HepG2 (cell line): Measurements from ENCODE around the gene FAM184B. TPM values are rescaled to one million over a fixed set of nuclear protein-coding genes. Genes with fewer than 3 reads are reported as not detected.
A peak's percentile ranks its signal among the peaks of the same experiment; 100 is the strongest.

Experiments
- ATAC-seq: fragments of 200-7000 bp; cut with Tn5 transposase; 3 replicates; pipeline ENCODE4 v1.9.1; 2020; ENCODE audit warnings: mild to moderate bottlenecking, moderate library complexity
- BruUV-seq: library from RNA; stranded (reverse); fragments of 400-500 nt; replicated peaks from 2 replicates; lab custom pipeline; 2021; lab: Mats Ljungman, UMichigan
- CTCF ChIA-PET: fragments of 300-600 bp; formaldehyde crosslinking; extraction: SDS; loops from one replicate; lab custom pipeline; 2021; ENCODE audit warnings: low total read pairs, inconsistent platforms, low intra/inter-chr PET ratio; lab: Yijun Ruan, JAX
- POLR2A ChIA-PET: fragments of 350-600 bp; sonication (Branson Sonifier 250); formaldehyde crosslinking; loops from one replicate; lab custom pipeline; 2020; ENCODE audit warnings: antibody characterized with exemption, inconsistent platforms; lab: Yijun Ruan, JAX
- DNase-seq: peaks from one replicate; pipeline ENCODE4 v3.0.0-alpha.2; 2015; ENCODE audit warnings: low spot score
- FAIRE-seq: peaks from 3 replicates; lab custom pipeline; 2011; peaks lifted over from hg19 to GRCh38; lab: Jason Lieb, UNC
- H2AFZ ChIP-seq: one replicate; pipeline ENCODE4 v1.6.1; 2011; ENCODE audit warnings: low read length, inconsistent platforms
- H3K27ac ChIP-seq: fragments of 300-600 bp; 3 replicates; pipeline ENCODE4 v1.8.0; 2011; ENCODE audit warnings: mixed run types, mild to moderate bottlenecking, mixed read lengths, low read length, inconsistent platforms; ENCODE audit not compliant: insufficient read depth; ENCODE audit errors: extremely low read length
- H3K27me3 ChIP-seq, 2 experiments: fragments of 200-600 bp in 1 of 2; 2 replicates in 1 of 2; 3 replicates in 1 of 2; pipeline versions ENCODE4 v1.6.0 to v1.8.0; 2011; ENCODE audit warnings: low read length in 2 of 2, mild to moderate bottlenecking in 2 of 2, moderate library complexity in 2 of 2, inconsistent platforms in 1 of 2; ENCODE audit not compliant: insufficient read depth in 2 of 2, control insufficient read depth in 1 of 2
- H3K36me3 ChIP-seq, 2 experiments: fragments of 200-600 bp in 1 of 2; replicated peaks in 1 of 2; 2 replicates in 1 of 2; 3 replicates in 1 of 2; pipeline versions ENCODE4 v1.5.1 to v1.8.0; 2011; ENCODE audit warnings: low read length in 2 of 2, inconsistent platforms in 1 of 2; ENCODE audit not compliant: insufficient read depth in 2 of 2, control insufficient read depth in 1 of 2
- H3K4me1 ChIP-seq: 2 replicates; pipeline ENCODE4 v1.5.1; 2012; ENCODE audit warnings: low read length, inconsistent platforms; ENCODE audit not compliant: insufficient read depth
- H3K4me2 ChIP-seq: 2 replicates; pipeline ENCODE4 v1.6.0; 2011; ENCODE audit warnings: low read depth, low read length, inconsistent platforms
- H3K4me3 ChIP-seq, 3 experiments: fragments of 200-600 bp in 1 of 3; sonication (generic), shearing (Covaris generic) in 1 of 3; replicated peaks in 1 of 3; 2 replicates each; pipeline ENCODE4 v1.5.1; 2011 to 2016; ENCODE audit warnings: low read length in 3 of 3, inconsistent platforms in 2 of 3, low read depth in 2 of 3, mild to moderate bottlenecking in 2 of 3, control low read depth in 1 of 3, mixed read lengths in 1 of 3; ENCODE audit not compliant: insufficient read depth in 1 of 3
- H3K79me2 ChIP-seq: one replicate; pipeline ENCODE4 v1.6.1; 2011; ENCODE audit warnings: low read length, inconsistent platforms; ENCODE audit not compliant: insufficient read depth
- H3K9ac ChIP-seq: 2 replicates; pipeline ENCODE4 v1.6.0; 2011; ENCODE audit warnings: mild to moderate bottlenecking, low read depth, low read length, inconsistent platforms; ENCODE audit not compliant: insufficient read depth
- H3K9me3 ChIP-seq: 2 replicates; pipeline ENCODE4 v1.5.1; 2012; ENCODE audit warnings: mild to moderate bottlenecking, low read length
- H4K20me1 ChIP-seq: 2 replicates; pipeline ENCODE4 v1.6.0; 2011; ENCODE audit warnings: inconsistent platforms, mild to moderate bottlenecking, low read length, moderate library complexity; ENCODE audit not compliant: insufficient read depth
- AKAP8 ChIP-seq: sonication (generic); formaldehyde crosslinking; IDR thresholded peaks from 2 replicates; pipeline ENCODE4 v1.5.1; 2020; ENCODE audit warnings: mild to moderate bottlenecking, missing genetic modification reagents
- ATRX ChIP-seq: sonication (generic); formaldehyde crosslinking; IDR thresholded peaks from 2 replicates; pipeline ENCODE4 v1.4.0; 2020; ENCODE audit warnings: missing genetic modification reagents, borderline replicate concordance
- DNMT3B ChIP-seq: conservative IDR thresholded peaks from 2 replicates; pipeline ENCODE4 v1.6.1; 2016; ENCODE audit warnings: missing biosample characterization, control low read depth
- FIP1L1 ChIP-seq: fragments of 200-400 bp; formaldehyde crosslinking; IDR thresholded peaks from 2 replicates; pipeline ENCODE4 v1.6.1; 2018; ENCODE audit warnings: low read depth, mild to moderate bottlenecking, low read length, moderate library complexity, borderline replicate concordance; ENCODE audit not compliant: insufficient read depth
- GRHL1 ChIP-seq: sonication (generic); formaldehyde crosslinking; conservative IDR thresholded peaks from 2 replicates; pipeline ENCODE4 v1.8.0; 2022; ENCODE audit warnings: missing genetic modification reagents
- HOXA3 ChIP-seq: sonication (generic); formaldehyde crosslinking; IDR thresholded peaks from 2 replicates; pipeline ENCODE4 v1.5.0; 2020; ENCODE audit warnings: missing genetic modification reagents
- NFATC3 ChIP-seq: sonication (generic); formaldehyde crosslinking; IDR thresholded peaks from 2 replicates; pipeline ENCODE4 v1.5.1; 2020; ENCODE audit warnings: mild to moderate bottlenecking, missing genetic modification reagents
- ZNF577 ChIP-seq: sonication (generic); formaldehyde crosslinking; IDR thresholded peaks from 2 replicates; pipeline ENCODE4 v1.4.0; 2020; ENCODE audit warnings: mild to moderate bottlenecking, low read depth, missing genetic modification reagents, borderline replicate concordance
- ZNF616 ChIP-seq: sonication (generic); formaldehyde crosslinking; IDR thresholded peaks from 2 replicates; pipeline ENCODE4 v1.5.0; 2020; ENCODE audit warnings: low read depth, mild to moderate bottlenecking, missing genetic modification reagents
- ZNF737 ChIP-seq: sonication (generic); formaldehyde crosslinking; IDR thresholded peaks from 2 replicates; pipeline ENCODE4 v1.5.0; 2020; ENCODE audit warnings: missing genetic modification reagents, mild to moderate bottlenecking, borderline replicate concordance
- ZSCAN25 ChIP-seq: sonication (generic); formaldehyde crosslinking; IDR thresholded peaks from 2 replicates; pipeline ENCODE4 v1.8.0; 2022; ENCODE audit warnings: mild to moderate bottlenecking, missing genetic modification reagents
- ZZZ3 ChIP-seq: sonication (generic); formaldehyde crosslinking; IDR thresholded peaks from 2 replicates; pipeline ENCODE4 v1.4.0; 2020; ENCODE audit warnings: missing genetic modification reagents, mild to moderate bottlenecking, borderline replicate concordance
- WGBS: methylation state at CpG from one replicate; pipeline ENCODE4 v1.1.6; 2017; ENCODE audit warnings: low lambda C conversion rate; 5-methylcytosine and 5-hydroxymethylcytosine counted together
- in situ Hi-C: cut with HindIII; loops from 2 replicates; pipeline ENCODE4 v1.10.0; 2017; ENCODE audit warnings: low pct_unique_long_range_greater_than_20kb; ENCODE audit not compliant: extremely low pct_ligation_motif_present
- intact Hi-C: fragments of 100-400 bp; cut with micrococcal nuclease; formaldehyde crosslinking; loops from one replicate; pipeline ENCODE4 v1.10.0; 2022; ENCODE audit not compliant: unreplicated experiment
- polyA plus RNA-seq, 8 experiments: library from polyadenylated mRNA; depleted of rRNA in 3 of 8; stranded (reverse) in 7 of 8; unstranded in 1 of 8; fragments of >200 nt; fragmentation: Illumina TruSeq in 4 of 8; extraction: Trizol in 4 of 8; gene quantifications; 2 replicates each; pipeline versions ENCODE4 v1.2.1 to v1.2.3, GENCODE V29; 2011 to 2016; ENCODE audit warnings: low read depth in 4 of 8, missing spikeins in 1 of 8, mixed read lengths in 1 of 8; ENCODE audit not compliant: insufficient read depth in 1 of 8
- total RNA-seq, 5 experiments: library from RNA; depleted of rRNA; stranded (reverse); fragments of >200 nt; fragmentation: Illumina TruSeq; extraction: Trizol; gene quantifications; 2 replicates each; pipeline ENCODE4 v1.2.3, GENCODE V29; 2016; ENCODE audit warnings: low read depth in 1 of 5
- TF ChIP-seq, protein P1 (sequence below): sonication (generic); formaldehyde crosslinking; IDR thresholded peaks from 2 replicates; pipeline ENCODE4 v1.4.0; 2020; ENCODE audit warnings: missing genetic modification reagents
- TF ChIP-seq, protein P2 (sequence below): IDR thresholded peaks from 2 replicates; pipeline ENCODE4 v1.6.1; 2016; ENCODE audit warnings: missing genetic modification reagents, missing compliant biosample characterization

Gene FAM184B
- total and polyA plus RNA-seq, 2 of the 13 experiments (the other 11 are each of a cell fraction or from before 2014, with no cell fraction given): not detected

DNA sequence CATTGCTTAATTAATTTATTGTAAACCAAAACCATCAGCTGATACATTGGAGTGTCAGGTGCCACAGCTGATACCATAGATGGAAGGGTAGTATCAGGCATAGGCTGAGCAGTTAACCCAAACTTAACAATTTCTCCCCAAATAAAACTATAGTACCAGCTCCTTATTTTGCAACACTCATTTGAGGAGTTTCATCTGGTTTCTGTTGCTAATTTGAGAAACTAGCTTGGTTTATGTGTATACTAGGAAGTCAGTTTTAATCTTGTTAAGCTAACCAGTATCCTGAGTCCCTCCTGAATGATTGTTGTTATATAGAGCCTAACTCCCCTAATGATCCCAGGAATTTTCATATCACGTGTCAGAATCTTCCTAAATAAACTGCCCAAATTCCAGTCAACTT is 16.4 kb upstream of the FAM184B start:
- Histone ChIP-seq H3K9me3 (no peaks in the 10 kb centered on the region), H2AFZ (no peak overlapping the region), H3K4me3 (no peak overlapping the region), H3K36me3 (peaks cover 2 to 11% of the 10 kb centered on the region in 2 experiments; a peak in 2 of 5 replicates), H3K27me3 (no peaks in the 10 kb centered on the region)
- POLR2A ChIA-PET: no interaction called here
- TF ChIP-seq FIP1L1 (no peak), ZSCAN25 (CRISPR knock-in tag) (no peak)
- TF ChIP-seq, protein P1, sequence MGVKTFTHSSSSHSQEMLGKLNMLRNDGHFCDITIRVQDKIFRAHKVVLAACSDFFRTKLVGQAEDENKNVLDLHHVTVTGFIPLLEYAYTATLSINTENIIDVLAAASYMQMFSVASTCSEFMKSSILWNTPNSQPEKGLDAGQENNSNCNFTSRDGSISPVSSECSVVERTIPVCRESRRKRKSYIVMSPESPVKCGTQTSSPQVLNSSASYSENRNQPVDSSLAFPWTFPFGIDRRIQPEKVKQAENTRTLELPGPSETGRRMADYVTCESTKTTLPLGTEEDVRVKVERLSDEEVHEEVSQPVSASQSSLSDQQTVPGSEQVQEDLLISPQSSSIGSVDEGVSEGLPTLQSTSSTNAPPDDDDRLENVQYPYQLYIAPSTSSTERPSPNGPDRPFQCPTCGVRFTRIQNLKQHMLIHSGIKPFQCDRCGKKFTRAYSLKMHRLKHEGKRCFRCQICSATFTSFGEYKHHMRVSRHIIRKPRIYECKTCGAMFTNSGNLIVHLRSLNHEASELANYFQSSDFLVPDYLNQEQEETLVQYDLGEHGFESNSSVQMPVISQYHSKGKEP (CRISPR knock-in tag): no peak
- TF ChIP-seq, all 625 proteins: peak for 0
- Histone ChIP-seq H3K9ac (no peak overlapping the region), H3K4me1 (no peaks in the 10 kb centered on the region), H4K20me1 (no peaks in the 10 kb centered on the region), H3K27ac (no peak overlapping the region), H3K4me2 (no peak overlapping the region), H3K79me2 (no peaks in the 10 kb centered on the region)
- DNase-seq (no peak), ATAC-seq (peak; percentile 19; the same call in 2 of the 3 replicates), FAIRE-seq (no peak)
- BruUV-seq: no TSS peak
- CTCF ChIA-PET: no interaction called here
- in situ Hi-C loops (no loop called here), intact Hi-C loops (no loop called here)
- WGBS: 97% methylated on average over 1 of the region's 1 CpG

- in situ Hi-C loops: no loop called here
- TF ChIP-seq AKAP8 (CRISPR knock-in tag): no peak
- TF ChIP-seq ZZZ3 (CRISPR knock-in tag): no peak
- TF ChIP-seq ZNF616 (CRISPR knock-in tag): no peak
- TF ChIP-seq ZNF577: no peak
- TF ChIP-seq HOXA3 (CRISPR knock-in tag): no peak
- TF ChIP-seq NFATC3 (CRISPR knock-in tag): no peak
- no peak for TF ChIP-seq ATRX
- no peak for TF ChIP-seq DNMT3B (CRISPR knock-in tag)
- no peak for TF ChIP-seq ZNF737 (CRISPR knock-in tag)
- TF ChIP-seq, protein P2, sequence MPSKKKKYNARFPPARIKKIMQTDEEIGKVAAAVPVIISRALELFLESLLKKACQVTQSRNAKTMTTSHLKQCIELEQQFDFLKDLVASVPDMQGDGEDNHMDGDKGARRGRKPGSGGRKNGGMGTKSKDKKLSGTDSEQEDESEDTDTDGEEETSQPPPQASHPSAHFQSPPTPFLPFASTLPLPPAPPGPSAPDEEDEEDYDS (CRISPR knock-in tag): no peak
- no peak for TF ChIP-seq GRHL1 (CRISPR knock-in tag)
These were observed 13.3 kb upstream of the FAM184B start for GRCh38 chr4:17794730-17795129.

More at GRCh38 chr4:17794730-17795129, 13.3 kb upstream of the FAM184B start:
- intact Hi-C loops: no loop called here
- CTCF ChIA-PET: no interaction called here
- H2AFZ ChIP-seq: no peak overlapping the region
- H3K27ac ChIP-seq: no peak overlapping the region
- H3K36me3 ChIP-seq: 0 out of 5 replicates have a peak, but pooled peaks cover 0 to 3% of the 10 kb centered on the region in 2 experiments
- H3K9ac ChIP-seq: no peak overlapping the region
- no TSS peak for BruUV-seq
- no peak for DNase-seq
- no peak for FAIRE-seq
- ATAC-seq: no peak
- no peaks in the 10 kb centered on the region for H3K79me2 ChIP-seq
- no peak overlapping the region for H3K4me3 ChIP-seq
- H3K27me3 ChIP-seq: no peaks in the 10 kb centered on the region
- H4K20me1 ChIP-seq: no peaks in the 10 kb centered on the region
- 89% methylated on average over 1 of the region's 1 CpG for WGBS
- no peak overlapping the region for H3K4me2 ChIP-seq
- no peaks in the 10 kb centered on the region for H3K9me3 ChIP-seq
- POLR2A ChIA-PET: no interaction called here
- H3K4me1 ChIP-seq: peaks cover under 1% of the 10 kb centered on the region; the same call in 1 of the 2 replicates
